ENCODE results near the gene TP53TG5. TPM values are rescaled to one million over a fixed set of nuclear protein-coding genes. Genes with fewer than 3 reads are reported as not detected.

Gene TP53TG5
- total RNA-seq, 1 experiment from 2014 or later = 0.85 TPM

GRCh38 chr20:45322952-45323383, 55.2 kb downstream of the TP53TG5 start:
- Mint-ChIP-seq H3K4me1 (peaks cover 2% of the 10 kb centered on the region; the same call in 1 of the 2 replicates), H3K27me3 (ENCODE audit: low read depth) (no peaks in the 10 kb centered on the region), H3K27ac (no peak overlapping the region), H3K4me3 (no peak overlapping the region), H3K9me3 (no peaks in the 10 kb centered on the region), H3K36me3 (peaks cover 5% of the 10 kb centered on the region)
- no peak for DNase-seq (ENCODE audit: low spot score)
- TF ChIP-seq FOXK1 (CRISPR knock-in tag; IDR thresholded peaks at IDR 0.05) (no peak), USF2 (CRISPR knock-in tag; IDR thresholded peaks at IDR 0.05) (peak; percentile 52), USF1 (CRISPR knock-in tag; IDR thresholded peaks at IDR 0.05) (peak; percentile 37; the same call in 1 of the 2 replicates), ESRRA (CRISPR knock-in tag; IDR thresholded peaks at IDR 0.05; ENCODE audit: borderline replicate concordance) (no peak), GABPB1 (CRISPR knock-in tag; IDR thresholded peaks at IDR 0.05) (peak; percentile 60; the same call in 1 of the 2 replicates), ZNF281 (CRISPR knock-in tag; IDR thresholded peaks at IDR 0.05) (no peak)
- POLR2A ChIA-PET = interaction anchor here (1.3 to 1.4 kb wide), 2 partner anchors 19 to 114 kb away, joined by 4 to 6 read pairs; no protein-coding TSS in a partner anchor
- CTCF ChIA-PET = interaction anchor here (0.7 to 4.5 kb wide), 34 partner anchors 11 to 448 kb away, joined by 3 to 74 read pairs (median 5); partner anchors contain the start of genes DBNDD2, MATN4, PIGT and SDC4
- ATAC-seq = peak; percentile 49

Small RNAs within 50 kb of the gene (microRNA-seq; reads per million reads assigned to microRNA genes)
- not detected for gene MIR6812 (ENCODE audit: borderline number of aligned reads)

Other genes starting within 250 kb of the TP53TG5 start
- gene PI3, start 203.4 kb downstream of the TP53TG5 start, total RNA-seq (2021) = not detected in 3 replicates
- gene SEMG1, start 171.3 kb downstream of the TP53TG5 start, total RNA-seq (2021) = 2.0 to 2.9 TPM (median 2.1 TPM) in 3 replicates
- gene SEMG2, start 157.0 kb downstream of the TP53TG5 start, total RNA-seq (2021) = not detected in 3 replicates
- gene SLPI, start 123.8 kb downstream of the TP53TG5 start, total RNA-seq (2021) = 0.60 to 0.78 TPM (median 0.74 TPM) in 3 replicates
- 0.78 to 0.85 TPM (median 0.80 TPM) in 3 replicates for gene RBPJL, start 71.5 kb downstream of the TP53TG5 start, total RNA-seq (2021)
- 1.9 to 2.5 TPM (median 2.2 TPM) in 3 replicates for gene MATN4, start 70.0 kb downstream of the TP53TG5 start, total RNA-seq (2021)
- gene SDC4, start 29.9 kb downstream of the TP53TG5 start, total RNA-seq (2021) = 64.0 to 69.6 TPM (median 69.5 TPM) in 3 replicates
- 15.4 to 20.1 TPM (median 16.4 TPM) in 3 replicates for gene SYS1, start 15.2 kb downstream of the TP53TG5 start, total RNA-seq (2021)
- gene DBNDD2, start 30.0 kb upstream of the TP53TG5 start, total RNA-seq (2021) = 58.7 to 65.8 TPM (median 61.1 TPM) in 3 replicates
- 63.7 to 67.7 TPM (median 67.7 TPM) in 3 replicates for gene PIGT, start 37.8 kb upstream of the TP53TG5 start, total RNA-seq (2021)
- 76.4 to 114 TPM (median 99.4 TPM) in 3 replicates for gene WFDC2, start 91.4 kb upstream of the TP53TG5 start, total RNA-seq (2021)
- not detected in 3 replicates for gene SPINT3, start 137.3 kb upstream of the TP53TG5 start, total RNA-seq (2021)
- not detected in 3 replicates for gene WFDC6, start 161.2 kb upstream of the TP53TG5 start, total RNA-seq (2021)
- 0.16 to 0.26 TPM (median 0.23 TPM) in 3 replicates for gene EPPIN, start 169.1 kb upstream of the TP53TG5 start, total RNA-seq (2021)
- gene WFDC8, start 201.0 kb upstream of the TP53TG5 start, total RNA-seq (2021) = not detected in 3 replicates